SK-MEL-5 (cell line): ENCODE results near the gene PRKCE. TPM values are rescaled to one million over a fixed set of nuclear protein-coding genes. Genes with fewer than 3 reads are reported as not detected.

ENCODE experiments used
- DNase-seq: peaks from one replicate; pipeline ENCODE4 v3.0.0-alpha.2; 2016; ENCODE audit warnings: low read depth, low spot score
- in situ Hi-C: cut with HindIII; loops from 2 replicates; pipeline ENCODE4 v1.10.0; 2016; ENCODE audit warnings: low sequenced_read_pairs, high pct_unique_total_duplicates, low pct_unique_long_range_greater_than_20kb
- total RNA-seq: library from RNA; depleted of rRNA; stranded (reverse); fragments of >200 nt; shearing (Covaris generic); gene quantifications from 2 replicates; pipeline ENCODE4 v1.2.3, GENCODE V29; 2014

PRKCE gene
- total RNA-seq, 1 experiment from 2014 or later, result 22.9 TPM

DNA sequence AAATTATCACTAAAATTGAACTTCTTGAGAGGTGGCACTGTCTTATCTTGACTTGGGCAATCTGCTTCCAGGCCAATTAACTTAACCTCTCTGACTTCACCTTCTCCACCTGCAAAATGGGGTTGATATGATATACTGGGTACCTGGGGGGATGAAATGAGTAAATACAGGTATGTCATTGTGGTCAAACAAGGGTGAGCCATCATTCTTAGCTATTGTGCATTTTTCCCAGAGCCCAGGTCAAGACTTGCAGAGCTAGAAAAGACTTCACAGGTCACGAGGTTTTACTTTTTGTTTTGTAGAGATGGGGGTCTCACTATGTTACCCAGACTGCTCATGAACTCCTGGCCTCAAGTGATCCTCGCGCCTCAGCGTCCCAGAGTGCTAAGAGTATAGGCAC is 145.0 kb downstream of the PRKCE start:
- in situ Hi-C loops, result no loop called here
- DNase-seq, result no peak

DNA sequence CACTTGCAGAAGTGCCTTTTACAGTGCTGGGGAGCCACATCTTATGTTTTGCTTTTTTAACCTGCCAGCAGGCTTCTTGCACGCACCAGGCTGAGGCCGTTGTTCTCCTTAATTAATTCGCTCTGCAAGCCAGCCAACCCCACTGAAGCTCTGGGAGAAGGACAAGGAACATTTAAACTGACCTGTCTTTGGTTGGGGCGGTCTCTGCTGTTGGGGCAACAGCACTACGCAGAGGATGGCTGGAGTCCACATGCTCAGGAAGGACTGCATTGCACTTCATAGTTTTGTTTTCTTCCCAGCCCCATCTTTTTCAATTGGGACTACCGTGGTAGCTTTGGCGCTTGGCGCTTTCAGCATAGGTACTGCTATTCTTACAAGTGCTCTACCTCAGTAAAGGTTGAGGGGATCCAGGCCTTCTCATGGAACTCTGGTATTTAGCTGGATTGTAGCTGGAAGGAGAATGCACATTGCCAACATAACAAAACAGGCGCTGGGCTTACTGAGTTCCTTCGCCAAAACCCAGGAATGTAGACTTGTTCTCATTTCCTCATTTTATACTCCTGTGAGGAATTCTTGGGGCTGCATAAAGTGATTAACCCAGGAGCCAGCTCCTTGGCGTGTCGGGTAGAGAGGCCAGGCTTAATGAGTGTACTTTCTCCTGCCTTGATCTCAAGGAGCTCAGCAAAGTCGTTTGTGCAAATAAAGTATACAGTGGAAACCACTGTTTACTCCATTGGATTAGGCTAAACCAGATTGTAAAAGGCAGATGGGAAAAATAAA is 146.2 kb downstream of the PRKCE start:
- DNase-seq, result no peak
- in situ Hi-C loops, result no loop called here

DNA sequence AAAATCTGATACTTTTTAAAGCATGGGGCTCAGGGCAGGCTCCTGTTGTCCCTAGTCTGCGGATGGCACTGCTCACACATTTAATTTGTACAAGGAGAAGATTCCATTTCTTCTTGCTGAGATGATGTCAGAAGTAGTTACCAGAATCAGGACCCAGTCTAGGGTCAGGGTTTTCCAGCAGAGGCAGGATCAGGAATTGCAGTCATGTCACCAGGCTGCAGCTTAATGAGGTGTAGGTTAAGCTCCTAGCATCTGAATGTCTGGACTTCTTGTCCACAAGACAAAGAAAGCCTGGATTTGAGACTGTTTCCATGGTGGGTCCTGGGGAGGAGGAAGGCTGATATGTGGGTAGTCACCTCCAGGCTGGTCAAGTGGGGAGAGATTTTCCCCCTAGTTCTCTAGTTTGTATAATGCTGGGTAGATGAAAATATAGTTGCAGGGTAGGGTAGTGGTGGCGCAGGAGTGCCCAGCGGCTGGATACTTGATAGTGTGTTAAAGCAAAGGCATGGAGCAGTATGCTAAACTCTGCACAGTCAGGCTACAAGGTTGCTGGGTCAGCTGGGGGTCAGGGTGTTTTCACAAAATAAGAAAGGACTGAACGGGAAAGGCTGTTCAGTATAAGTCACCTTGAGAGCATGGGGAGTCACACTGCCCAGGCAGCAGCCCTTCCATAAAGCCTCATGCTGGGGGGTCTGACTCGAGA is 148.4 kb downstream of the PRKCE start:
- in situ Hi-C loops, result no loop called here
- no peak for DNase-seq

DNA sequence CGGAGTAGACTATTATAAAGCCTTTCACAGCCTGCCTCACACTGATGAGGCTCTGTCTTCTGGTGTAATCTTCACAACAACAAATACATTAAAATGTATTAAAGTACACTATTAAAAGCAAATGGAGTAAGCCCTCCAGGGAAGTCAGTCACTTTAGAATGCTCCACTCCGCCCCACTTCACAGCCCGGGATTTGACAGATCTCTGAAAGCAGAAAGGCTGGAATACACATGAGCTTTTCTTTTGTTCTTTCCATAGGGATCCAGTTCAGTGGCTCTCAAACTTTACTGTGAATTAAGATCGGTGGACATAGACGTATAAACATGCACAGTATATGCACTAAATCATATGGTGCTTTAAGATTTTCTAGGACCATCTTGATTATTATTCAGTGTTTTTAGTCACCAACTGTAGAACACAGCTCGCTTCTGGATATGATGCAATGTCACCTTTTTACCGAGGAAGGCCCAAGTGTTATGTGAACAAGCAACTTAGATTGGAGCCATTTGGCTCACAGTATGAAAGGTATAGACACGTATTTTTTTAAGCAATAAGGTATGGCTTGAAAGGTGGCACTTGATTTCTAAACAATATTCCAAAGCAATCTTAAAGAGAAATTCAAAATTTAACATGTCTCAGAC is 151.1 kb downstream of the PRKCE start:
- in situ Hi-C loops, result no loop called here
- DNase-seq, result no peak

DNA sequence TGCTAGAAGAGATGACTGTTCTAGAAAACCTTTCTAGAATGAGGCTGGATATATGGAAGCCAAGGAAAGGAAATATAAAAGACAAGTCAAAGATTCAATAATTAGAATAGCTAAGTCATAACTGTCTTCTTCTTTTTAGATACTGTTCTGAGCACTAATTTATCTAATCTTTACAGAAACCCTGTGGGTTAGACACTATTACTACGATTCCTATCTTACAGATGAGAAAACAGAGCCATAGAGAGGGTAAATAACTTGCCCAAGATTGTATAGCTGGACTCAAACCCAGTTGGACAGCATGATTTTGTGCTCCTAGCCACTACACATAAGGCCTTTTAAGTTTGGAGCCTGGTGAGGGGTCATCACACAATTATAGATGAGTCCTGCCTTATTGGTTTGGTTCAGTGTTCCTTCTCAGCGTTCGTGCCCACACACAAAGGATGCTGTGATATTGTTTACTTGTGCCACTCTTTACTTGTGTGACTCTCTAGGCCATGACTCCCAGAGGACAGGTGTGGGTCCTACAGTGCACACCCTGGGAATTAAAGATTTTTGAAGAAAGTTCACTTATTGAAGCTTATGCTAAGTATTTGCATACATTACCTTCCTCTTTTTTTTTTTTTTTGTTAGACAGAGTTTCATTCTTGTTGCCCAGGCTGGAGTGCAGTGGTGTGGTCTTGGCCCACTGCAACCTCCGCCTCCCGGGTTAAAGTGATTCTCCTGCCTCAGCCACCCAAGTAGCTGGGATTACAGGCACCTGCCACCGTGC is 153.7 kb downstream of the PRKCE start:
- DNase-seq, result no peak
- in situ Hi-C loops, result no loop called here

DNA sequence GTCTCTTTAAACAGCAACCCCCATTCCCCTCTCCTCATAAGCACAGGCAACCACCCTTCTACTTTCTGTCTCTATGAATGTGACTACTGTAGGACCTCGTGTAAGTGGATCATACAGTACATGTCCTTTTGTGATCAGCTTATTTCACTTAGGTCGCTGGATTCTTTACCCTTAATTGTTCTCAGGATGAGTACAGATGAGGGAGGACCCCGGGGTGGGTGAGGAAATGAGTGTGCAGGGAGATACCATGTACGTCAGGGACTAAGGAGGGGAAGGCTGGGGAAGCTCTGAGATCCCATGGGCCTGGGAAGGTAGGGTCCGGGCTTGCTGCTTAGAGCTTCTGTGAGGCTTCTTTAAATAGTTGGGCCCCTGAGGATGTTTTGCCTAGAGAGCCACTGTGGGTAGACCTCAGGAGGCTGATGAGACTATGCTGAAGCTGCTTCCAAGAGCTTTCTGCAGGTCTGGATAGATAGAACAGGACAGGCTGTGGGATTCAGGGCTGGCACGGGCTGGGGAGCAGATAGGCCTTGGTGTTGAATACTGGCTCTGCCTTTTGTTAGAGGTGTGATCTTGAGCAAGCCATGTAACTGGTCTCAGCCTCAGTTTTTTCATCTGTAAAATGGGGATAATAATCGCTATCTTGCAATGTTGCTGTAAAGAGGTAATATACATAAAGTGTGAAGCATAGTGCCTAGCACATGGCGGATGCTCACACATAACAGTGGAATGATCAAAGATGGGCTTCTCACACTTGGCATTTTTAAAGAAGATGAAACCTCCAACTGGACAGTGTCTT is 155.3 kb downstream of the PRKCE start:
- no peak for DNase-seq
- in situ Hi-C loops, result no loop called here

DNA sequence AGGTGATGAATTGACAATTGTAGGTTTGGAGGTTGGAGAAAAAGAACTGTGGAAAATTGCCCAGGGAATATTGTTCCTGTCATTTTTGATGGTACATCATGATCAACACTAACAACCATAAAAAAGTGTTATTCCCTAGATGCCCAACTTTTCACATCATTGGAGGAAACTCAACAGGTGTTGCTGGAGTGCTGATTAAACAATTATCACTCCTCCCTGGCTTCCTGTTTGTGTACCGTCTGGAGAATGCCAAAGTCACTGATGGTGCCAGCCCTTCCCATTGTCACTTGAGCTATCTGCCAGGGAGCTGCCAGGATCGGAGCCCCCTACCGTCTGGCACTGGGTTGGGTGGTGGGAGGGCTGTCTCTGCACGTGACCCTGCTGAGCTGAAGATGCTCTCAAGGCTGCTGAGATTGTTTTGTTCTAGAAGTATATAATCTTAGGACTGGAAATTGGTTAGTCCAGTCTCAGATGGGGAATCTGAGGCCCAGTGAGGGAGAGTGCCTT is 156.9 kb downstream of the PRKCE start:
- no peak for DNase-seq
- in situ Hi-C loops, result no loop called here

DNA sequence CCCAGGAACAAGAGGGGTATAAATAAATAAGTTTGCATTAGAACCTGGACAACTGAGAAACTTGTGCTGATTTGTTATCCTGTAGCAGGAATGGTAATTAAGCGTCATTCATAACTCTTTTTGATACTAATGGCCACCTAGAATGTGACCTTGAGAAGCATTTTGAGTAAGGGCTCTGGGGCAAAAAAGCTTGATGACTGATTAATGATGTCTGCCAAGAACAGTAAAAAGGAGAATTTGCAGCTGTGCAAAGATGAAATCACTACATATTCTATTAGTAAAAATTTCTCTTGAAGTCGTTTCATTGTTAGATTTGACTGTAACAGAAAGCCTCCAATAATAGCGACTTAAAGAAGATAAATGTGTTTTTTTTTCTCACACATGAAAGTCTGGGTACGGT is 157.7 kb downstream of the PRKCE start:
- in situ Hi-C loops, result no loop called here
- no peak for DNase-seq

DNA sequence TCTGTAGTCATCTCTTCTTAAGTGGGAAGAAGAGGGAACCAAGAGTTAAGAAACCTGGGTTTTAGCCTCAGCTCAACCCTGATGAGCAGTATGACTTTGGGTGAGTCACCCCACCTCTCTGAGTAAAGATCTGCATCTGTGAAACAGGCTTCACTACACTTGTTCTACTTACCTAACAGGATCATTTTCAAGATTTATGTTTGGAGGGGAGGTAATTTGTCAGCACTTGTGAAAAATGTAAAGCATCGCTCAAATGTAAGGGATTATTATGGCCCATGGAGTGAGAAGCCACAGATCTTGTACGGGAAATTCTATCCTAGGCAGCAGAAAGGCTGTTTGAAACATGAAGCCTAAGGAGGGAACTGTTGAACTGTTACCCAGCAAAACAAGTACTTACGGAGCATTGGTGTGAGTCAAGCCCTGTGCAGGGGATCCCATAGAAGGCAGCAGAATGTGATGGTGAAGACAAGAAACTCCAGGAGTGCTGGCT is 160.6 kb downstream of the PRKCE start:
- DNase-seq, result no peak
- in situ Hi-C loops, result no loop called here

DNA sequence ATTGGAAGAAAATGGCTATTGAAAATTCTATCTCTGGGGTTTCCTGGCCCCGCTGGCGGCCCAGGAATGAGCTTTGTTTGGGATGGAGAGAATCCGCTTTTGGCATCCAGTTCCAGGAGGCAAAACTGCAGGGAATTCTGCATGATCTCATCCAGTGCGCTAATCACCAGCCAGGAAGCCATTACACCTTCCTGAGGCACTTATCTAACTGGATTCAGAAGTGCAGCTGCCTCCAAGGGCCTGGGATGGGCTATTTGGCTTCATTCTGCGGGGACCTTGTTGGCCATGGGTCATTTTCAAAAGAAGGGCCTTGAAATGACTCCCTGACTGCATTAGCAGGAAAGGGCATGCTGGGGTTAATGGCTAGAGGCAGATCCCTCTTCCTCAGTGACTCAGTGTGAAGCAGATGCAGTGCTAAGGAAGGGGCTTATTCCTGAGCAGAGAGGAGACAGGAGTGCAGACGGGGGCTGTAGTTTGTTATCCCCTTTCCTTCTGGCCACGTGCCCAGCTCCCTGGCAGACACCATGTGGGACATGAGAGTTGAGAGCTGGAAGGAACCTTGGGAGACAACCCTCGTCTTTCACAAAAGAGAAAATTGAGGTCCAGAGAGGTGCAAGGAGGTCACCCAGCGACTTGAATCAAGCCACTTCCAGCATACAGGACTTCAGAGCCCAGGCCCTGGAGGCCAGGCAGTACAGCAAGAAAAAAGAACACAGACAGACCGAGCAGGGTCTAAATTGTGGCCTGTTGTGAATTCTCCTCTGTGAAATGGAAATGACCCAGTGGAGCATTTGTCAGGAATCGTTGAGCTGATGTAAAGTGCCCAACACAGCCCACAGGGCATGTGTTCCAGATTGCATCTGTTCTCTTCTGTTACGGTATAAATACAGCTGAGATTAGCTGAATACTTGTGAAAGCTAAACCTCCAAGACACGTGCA is 161.8 kb downstream of the PRKCE start:
- no peak for DNase-seq

DNA sequence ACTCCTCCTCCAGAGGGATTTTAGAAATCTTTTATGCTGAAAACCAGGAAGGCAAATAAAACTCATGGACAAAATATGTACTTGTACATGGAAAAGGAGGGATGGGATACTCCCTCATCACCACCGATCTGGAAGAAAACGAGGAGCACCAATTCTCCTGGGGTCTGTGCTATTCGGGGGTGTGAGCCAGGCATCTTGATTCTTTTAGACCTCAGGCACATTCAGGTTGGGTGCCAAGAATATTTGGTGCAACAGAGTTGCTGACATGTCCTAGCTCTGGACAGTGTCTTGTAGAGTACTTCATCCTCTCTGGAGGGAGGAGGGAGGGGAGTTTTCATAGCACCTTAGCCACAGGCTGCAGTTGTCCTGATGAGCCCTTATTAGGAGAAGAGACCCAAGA is 163.0 kb downstream of the PRKCE start:
- in situ Hi-C loops, result no loop called here
- no peak for DNase-seq

More for the DNA sequence above, 161.8 kb downstream of the PRKCE start:
- in situ Hi-C loops, result no loop called here

DNA sequence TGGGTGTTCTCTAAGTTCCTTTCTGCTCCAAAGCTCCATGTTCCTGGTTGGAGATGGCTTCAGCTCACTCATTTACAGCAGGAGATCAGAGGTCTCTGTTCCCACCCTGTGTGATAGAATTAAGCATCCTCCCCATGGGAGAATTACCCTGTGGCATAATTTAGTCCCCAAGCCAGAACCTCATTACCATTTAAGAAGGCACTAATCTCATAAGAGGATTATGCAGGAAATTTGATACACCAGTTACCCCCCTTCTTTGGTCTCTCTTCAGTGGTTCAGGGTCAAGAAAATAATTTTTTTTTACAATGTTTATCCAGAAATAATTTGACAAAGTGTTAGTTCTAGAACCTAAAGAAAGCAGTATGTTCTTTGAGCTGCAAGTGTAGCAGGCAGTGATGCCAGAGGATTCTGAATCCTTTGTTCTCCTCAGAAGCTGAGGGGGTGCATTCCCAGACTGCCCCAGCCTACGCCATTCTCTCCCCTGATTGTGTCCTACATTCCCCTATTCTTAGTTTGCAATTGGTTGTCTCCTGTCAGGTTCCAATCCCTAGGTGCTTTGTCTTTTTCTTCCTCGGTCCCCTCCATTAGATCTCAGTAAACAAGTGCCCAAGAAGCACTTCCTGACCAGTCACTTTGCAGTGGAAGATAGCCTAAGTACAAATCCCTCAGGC is 163.6 kb downstream of the PRKCE start:
- no peak for DNase-seq
- in situ Hi-C loops, result no loop called here

DNA sequence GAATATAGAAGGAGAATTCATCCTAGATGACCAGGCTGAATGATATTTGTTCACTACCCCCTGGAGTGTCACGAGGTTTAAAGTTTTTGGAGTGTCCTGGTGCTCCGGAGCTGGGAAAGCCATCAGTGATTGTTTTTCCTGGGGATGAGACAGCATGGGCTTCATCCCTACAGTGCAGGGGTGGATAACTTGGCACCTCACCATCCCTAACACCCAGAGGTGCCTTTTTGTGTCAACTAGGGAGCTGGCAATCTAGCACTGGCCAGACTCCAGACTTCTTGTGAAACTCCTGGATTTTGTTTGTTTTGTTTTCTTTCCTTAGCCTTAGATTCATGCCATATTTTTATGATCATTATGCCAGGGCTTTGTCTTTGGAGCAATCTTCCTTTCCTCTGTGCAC is 164.8 kb downstream of the PRKCE start:
- no peak for DNase-seq
- in situ Hi-C loops, result no loop called here

DNA sequence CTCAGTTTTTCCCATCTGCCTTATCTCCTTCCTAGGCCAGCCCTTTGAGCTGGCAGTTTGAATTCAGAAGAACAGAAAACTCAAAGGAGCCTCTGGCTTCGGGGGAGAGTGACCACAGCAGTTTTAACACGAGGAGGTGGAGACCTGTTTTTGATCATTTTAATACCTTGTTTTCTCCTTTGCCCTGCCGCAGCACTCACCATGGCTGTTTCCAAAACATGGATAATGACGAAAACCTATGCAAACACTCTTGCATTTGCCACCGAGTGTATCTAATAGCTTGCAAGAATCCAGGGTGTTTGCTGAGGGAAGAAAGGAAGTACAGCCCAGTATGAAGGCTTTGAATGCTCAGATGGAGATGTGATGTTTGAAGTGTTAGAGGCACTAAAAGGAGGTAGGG is 167.1 kb downstream of the PRKCE start:
- in situ Hi-C loops, result no loop called here
- no peak for DNase-seq

DNA sequence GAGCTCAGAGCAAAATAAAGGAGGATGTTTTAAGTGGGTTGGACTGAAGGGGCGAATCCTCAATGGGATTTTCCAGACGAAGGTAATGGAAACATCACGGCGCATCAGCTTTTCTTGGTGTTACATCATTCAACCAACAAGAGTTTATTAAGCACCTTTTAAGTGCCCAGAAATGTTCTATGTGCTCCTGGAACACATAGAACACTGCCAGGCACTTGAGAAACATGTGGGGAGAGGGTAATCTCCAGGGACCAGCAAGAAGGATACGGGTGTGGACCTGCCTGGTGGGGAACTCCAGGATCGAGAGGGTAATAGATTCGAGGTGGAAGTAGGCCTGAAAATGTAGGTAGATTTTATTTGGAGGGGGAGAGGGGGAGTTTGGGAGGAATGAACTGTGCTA is 168.6 kb downstream of the PRKCE start:
- in situ Hi-C loops, result no loop called here
- DNase-seq, result no peak
